ACC112 (cell line): ENCODE results near the gene ANO1.

ENCODE experiments used
- H2AFZ ChIP-seq: fragments of 200-600 bp; sonication (generic); one replicate; pipeline ENCODE4 v1.6.0; 2017; ENCODE audit warnings: antibody characterized with exemption, low read length; ENCODE audit not compliant: unreplicated experiment
- H3K27ac ChIP-seq: fragments of 200-600 bp; sonication (generic); 2 replicates; pipeline ENCODE4 v1.5.1; 2014; ENCODE audit warnings: low read depth, mild to moderate bottlenecking, antibody characterized with exemption, low read length, moderate library complexity
- H3K27me3 ChIP-seq: fragments of 200-600 bp; sonication (generic); 2 replicates; pipeline ENCODE4 v1.6.1; 2014; ENCODE audit warnings: mild to moderate bottlenecking, antibody characterized with exemption, low read length, moderate library complexity, mixed read lengths; ENCODE audit not compliant: insufficient read depth
- H3K36me3 ChIP-seq: fragments of 200-600 bp; sonication (generic); 2 replicates; pipeline ENCODE4 v1.6.1; 2016; ENCODE audit warnings: mild to moderate bottlenecking, antibody characterized with exemption, low read length, moderate library complexity, mixed read lengths; ENCODE audit not compliant: insufficient read depth
- H3K4me1 ChIP-seq: fragments of 200-600 bp; sonication (generic); one replicate; pipeline ENCODE4 v1.6.1; 2016; ENCODE audit warnings: low read length, mixed read lengths; ENCODE audit not compliant: insufficient read depth, unreplicated experiment, control insufficient read depth
- H3K4me3 ChIP-seq: fragments of 200-600 bp; sonication (generic); 2 replicates; pipeline ENCODE4 v1.5.1; 2014; ENCODE audit warnings: mild to moderate bottlenecking, low read depth, low read length
- H3K79me2 ChIP-seq: fragments of 200-600 bp; sonication (generic); one replicate; pipeline ENCODE4 v1.6.0; 2016; ENCODE audit warnings: low read length; ENCODE audit not compliant: control insufficient read depth, unreplicated experiment, insufficient read depth

The ANO1 gene

DNA sequence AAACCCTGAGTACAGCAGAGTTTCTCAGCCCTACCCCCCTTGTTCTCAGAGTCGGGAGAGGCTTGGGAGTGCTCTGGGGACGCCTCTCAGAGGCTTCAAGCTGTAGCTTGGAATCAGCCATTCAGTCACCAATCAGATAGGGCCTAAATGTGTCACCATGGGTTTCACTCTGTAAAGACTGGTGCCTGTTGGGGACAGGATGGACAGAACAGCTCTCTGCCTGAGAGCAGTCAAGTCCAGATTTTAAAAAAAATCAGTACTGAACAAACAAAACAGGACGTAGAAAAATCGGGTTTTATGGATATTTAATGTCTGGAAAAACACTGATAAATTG lies 126.3 kb downstream of the ANO1 start:
- H3K4me3 ChIP-seq: peak overlapping the region; percentile 99
- peak overlapping the region; percentile 96 for H3K27ac ChIP-seq
- H3K36me3 ChIP-seq: peaks cover 17% of the 10 kb centered on the region
- H3K4me1 ChIP-seq: peaks cover 20% of the 10 kb centered on the region
- H3K79me2 ChIP-seq: peaks cover 52% of the 10 kb centered on the region
- H2AFZ ChIP-seq: peak overlapping the region; percentile 88
- H3K27me3 ChIP-seq: no peaks in the 10 kb centered on the region

DNA sequence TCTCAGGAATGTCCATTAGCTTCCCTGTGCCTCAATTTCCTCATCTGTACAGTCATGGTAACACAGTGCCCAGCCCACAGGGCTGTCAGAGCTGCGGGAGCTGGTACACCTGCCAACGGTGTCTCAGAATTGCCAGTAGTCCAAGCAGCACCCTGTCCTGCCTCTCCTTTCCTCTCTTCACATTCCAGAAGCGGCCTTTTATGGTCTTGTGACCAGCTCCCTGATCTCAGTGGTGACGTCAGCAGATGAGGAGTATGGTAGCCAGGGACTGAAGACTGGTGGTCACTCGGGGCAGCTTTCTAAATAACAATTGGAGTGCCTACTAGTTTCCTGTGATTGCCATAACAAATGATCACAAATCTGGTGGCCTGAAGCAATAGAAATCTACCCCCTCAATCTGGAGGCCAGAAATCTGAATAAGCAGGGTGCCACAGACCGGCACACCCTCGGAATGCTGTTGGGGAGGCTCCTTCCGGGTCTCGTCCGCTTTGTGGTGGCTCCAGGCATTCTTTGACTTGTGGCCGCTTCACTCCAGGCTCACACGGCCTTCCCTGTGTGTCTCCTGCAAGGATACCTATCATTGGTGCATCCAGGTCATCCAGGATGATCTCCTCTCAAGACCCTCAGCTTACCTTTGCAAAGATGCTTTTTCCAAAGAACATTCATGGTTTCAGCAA lies 127.1 kb downstream of the ANO1 start:
- H3K4me3 ChIP-seq: peak overlapping the region; percentile 99
- no peak overlapping the region for H2AFZ ChIP-seq
- H3K36me3 ChIP-seq: peaks cover 17% of the 10 kb centered on the region
- peaks cover 21% of the 10 kb centered on the region for H3K4me1 ChIP-seq
- H3K27me3 ChIP-seq: no peaks in the 10 kb centered on the region
- H3K27ac ChIP-seq: peak overlapping the region; percentile 96
- H3K79me2 ChIP-seq: peaks cover 52% of the 10 kb centered on the region

DNA sequence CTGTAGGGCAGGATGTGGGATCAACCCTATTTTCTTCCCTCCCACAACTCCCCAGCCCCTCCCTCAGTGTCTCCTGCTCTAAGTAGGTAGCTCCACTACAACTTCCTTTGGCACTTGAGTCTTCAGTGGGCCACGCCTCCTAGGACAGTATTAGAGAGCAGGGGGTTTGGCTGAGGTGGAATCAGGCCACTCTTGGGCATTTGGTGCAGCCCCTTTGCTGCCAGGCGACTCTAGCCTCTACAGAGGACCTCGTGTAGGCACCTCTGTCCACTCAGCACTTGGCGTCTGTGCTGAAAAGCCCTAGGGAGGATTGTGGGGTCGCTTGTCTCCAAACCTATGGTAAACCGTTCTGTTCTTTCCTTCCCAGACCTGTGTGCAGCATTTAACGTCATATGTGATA lies 127.6 kb downstream of the ANO1 start:
- Histone ChIP-seq H3K27ac (no peak overlapping the region; the same call in 1 of the 2 replicates), H3K4me1 (peaks cover 26% of the 10 kb centered on the region), H2AFZ (no peak overlapping the region), H3K79me2 (peaks cover 52% of the 10 kb centered on the region), H3K4me3 (no peak overlapping the region), H3K36me3 (peaks cover 17% of the 10 kb centered on the region), H3K27me3 (no peaks in the 10 kb centered on the region)

DNA sequence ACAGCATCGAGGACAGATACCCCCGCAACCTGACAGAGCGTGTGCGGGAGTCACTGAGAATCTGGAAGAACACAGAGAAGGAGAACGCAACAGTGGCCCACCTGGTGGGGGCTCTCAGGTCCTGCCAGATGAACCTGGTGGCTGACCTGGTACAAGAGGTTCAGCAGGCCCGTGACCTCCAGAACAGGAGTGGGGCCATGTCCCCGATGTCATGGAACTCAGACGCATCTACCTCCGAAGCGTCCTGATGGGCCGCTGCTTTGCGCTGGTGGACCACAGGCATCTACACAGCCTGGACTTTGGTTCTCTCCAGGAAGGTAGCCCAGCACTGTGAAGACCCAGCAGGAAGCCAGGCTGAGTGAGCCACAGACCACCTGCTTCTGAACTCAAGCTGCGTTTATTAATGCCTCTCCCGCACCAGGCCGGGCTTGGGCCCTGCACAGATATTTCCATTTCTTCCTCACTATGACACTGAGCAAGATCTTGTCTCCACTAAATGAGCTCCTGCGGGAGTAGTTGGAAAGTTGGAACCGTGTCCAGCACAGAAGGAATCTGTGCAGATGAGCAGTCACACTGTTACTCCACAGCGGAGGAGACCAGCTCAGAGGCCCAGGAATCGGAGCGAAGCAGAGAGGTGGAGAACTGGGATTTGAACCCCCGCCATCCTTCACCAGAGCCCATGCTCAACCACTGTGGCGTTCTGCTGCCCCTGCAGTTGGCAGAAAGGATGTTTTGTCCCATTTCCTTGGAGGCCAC lies 128.3 kb downstream of the ANO1 start:
- Histone ChIP-seq H2AFZ (no peak overlapping the region), H3K79me2 (peaks cover 52% of the 10 kb centered on the region), H3K4me1 (peaks cover 26% of the 10 kb centered on the region), H3K27me3 (no peaks in the 10 kb centered on the region), H3K36me3 (peaks cover 17% of the 10 kb centered on the region), H3K27ac (no peak overlapping the region), H3K4me3 (no peak overlapping the region)

DNA sequence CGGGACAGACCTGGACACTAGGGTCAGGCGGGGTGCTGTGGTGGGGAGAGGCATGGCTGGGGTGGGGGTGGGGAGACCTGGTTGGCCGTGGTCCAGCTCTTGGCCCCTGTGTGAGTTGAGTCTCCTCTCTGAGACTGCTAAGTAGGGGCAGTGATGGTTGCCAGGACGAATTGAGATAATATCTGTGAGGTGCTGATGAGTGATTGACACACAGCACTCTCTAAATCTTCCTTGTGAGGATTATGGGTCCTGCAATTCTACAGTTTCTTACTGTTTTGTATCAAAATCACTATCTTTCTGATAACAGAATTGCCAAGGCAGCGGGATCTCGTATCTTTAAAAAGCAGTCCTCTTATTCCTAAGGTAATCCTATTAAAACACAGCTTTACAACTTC lies 128.9 kb downstream of the ANO1 start:
- Histone ChIP-seq H3K4me3 (no peak overlapping the region), H3K4me1 (peaks cover 26% of the 10 kb centered on the region), H3K36me3 (peaks cover 17% of the 10 kb centered on the region), H3K27ac (no peak overlapping the region), H3K27me3 (no peaks in the 10 kb centered on the region), H2AFZ (no peak overlapping the region), H3K79me2 (peaks cover 52% of the 10 kb centered on the region)

DNA sequence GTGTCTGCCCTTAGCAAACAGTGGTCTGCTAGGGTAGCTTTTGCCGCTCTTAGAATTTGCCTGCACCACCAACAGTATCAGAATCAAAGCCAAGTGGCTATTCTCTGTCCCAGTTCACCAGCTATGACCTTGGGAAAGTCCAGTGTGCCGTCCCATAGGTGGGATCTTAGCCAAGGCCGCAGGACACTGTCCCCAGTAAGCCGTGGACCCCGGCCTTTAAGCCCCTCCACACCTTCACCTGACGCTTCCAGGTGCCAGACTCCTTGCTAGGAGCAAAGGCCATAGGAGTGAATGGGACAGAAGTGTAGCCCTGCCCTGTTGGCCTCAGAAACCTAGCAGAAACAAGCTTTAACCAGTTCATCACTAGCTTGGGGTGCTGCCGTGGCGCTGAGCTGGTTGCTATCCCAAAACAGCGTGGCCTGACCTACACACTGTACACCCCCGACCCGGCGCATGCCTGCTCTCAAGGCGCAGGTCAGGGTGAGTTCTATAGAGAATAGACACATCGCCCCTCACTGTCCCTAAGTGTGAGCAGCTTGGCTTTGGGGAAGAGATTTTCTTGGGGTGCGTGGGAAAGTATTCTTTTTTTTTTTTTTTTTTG lies 129.5 kb downstream of the ANO1 start:
- H3K27me3 ChIP-seq: no peaks in the 10 kb centered on the region
- H3K4me3 ChIP-seq: no peak overlapping the region
- no peak overlapping the region for H2AFZ ChIP-seq
- peak overlapping the region; percentile 37; the same call in 1 of the 2 replicates for H3K27ac ChIP-seq
- peaks cover 17% of the 10 kb centered on the region for H3K36me3 ChIP-seq
- H3K79me2 ChIP-seq: peaks cover 52% of the 10 kb centered on the region
- peaks cover 24% of the 10 kb centered on the region for H3K4me1 ChIP-seq

DNA sequence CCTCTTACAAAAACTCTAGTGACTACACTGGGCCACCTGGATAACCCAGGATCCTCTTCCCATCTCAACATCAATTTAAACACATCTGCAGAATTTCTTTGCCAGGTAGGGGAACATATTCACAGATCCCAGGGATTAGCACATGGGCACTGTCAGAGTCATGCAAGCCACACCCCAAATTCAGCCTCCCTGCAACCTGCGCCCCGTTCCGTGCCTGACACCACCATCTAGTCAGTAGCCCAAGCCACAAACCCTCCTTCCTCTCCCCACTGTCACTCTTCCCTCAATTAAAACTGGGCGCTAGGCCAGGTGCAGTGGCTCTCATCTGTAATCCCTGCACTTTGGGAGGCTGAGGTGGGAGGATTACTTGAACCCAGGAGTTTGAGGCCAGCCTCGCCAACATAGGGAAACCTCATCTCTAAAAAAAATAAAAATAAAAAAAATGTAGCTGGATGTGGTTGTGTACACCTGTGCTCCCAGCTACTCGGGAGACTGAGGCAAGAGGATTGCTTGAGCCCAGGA lies 131.3 kb downstream of the ANO1 start:
- Histone ChIP-seq H3K36me3 (peaks cover 17% of the 10 kb centered on the region), H3K4me1 (peaks cover 20% of the 10 kb centered on the region), H3K4me3 (no peak overlapping the region), H2AFZ (no peak overlapping the region), H3K27ac (peak overlapping the region; percentile 93; the same call in 1 of the 2 replicates), H3K79me2 (peaks cover 40% of the 10 kb centered on the region), H3K27me3 (no peaks in the 10 kb centered on the region)

DNA sequence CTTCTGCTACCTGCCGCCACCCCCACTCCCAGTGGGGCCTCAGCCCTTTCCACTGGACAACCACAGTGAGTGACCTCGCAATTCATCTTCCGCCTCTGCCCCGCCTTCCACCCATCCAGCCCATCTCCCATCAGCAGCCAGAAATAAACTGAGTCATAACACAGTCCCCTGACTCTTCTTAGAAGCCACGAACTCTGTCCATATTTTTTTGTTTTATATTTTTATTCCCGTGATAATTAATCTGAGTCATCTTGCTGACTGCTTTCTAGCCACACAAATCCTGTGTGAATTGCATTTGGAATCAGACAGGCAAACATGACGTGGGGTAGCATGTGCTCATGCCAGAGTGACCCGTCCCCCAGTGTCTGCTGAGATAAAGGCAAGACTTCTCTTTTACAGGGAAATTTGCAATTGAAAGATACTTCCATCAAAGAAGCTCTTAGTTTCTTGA lies 132.0 kb downstream of the ANO1 start:
- H3K4me3 ChIP-seq: no peak overlapping the region
- H3K27ac ChIP-seq: peak overlapping the region; percentile 93
- H3K36me3 ChIP-seq: peaks cover 12% of the 10 kb centered on the region
- H3K79me2 ChIP-seq: peaks cover 34% of the 10 kb centered on the region
- H2AFZ ChIP-seq: no peak overlapping the region
- H3K4me1 ChIP-seq: peaks cover 14% of the 10 kb centered on the region
- H3K27me3 ChIP-seq: no peaks in the 10 kb centered on the region

DNA sequence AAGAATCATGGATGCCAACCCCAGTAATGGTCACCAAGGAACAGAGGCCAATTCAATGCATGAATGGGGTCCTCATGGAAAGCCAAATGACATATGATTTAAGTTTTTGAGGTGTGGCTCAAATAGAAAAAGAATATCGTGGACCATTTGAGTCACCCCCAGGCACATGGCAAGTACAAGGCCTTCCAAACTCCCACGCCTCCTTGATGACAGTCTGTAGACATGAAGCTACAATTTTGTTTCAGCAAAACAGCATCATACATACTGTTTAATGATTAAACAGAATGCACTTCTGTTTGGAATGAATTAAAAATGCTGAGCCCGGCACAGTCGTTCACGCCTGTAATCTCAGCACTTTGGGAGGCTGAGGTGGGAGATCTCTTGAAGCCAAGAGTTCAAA lies 132.4 kb downstream of the ANO1 start:
- peaks cover 29% of the 10 kb centered on the region for H3K79me2 ChIP-seq
- H3K4me3 ChIP-seq: no peak overlapping the region
- H2AFZ ChIP-seq: no peak overlapping the region
- H3K36me3 ChIP-seq: peaks cover 11% of the 10 kb centered on the region
- H3K27ac ChIP-seq: peak overlapping the region; percentile 93
- H3K27me3 ChIP-seq: no peaks in the 10 kb centered on the region
- H3K4me1 ChIP-seq: peaks cover 9% of the 10 kb centered on the region

DNA sequence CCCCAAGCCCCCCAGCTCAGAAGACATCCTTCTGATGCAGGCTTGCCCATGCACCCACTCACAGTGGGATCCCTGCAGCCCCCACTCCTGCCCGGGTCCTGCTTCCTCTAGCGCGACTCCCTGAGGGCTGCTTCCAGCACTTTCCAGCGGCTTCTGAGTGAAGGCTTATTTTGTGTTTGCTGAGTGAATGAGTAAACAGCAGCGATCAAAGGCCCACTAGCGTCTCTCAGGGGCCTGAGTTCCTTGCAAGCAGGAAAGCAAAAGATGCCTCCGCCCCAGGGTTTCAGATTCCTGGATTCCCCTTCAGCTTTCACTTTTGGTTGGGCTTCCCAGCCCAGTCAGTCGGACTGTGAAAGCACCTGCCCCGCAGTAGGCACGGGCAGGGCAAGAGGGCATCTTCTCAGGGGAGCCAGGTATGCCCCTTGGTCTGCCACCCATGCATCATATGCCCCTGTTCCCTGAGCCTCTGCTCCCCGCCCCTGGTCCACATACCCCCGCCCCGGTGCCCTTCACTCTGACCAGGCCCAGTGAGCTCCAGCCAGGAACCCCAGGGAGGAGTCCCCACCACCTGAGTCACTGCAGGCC lies 134.2 kb downstream of the ANO1 start:
- Histone ChIP-seq H3K27ac (no peak overlapping the region), H2AFZ (no peak overlapping the region), H3K36me3 (0 out of 2 replicates have a peak, but pooled peaks cover under 1% of the 10 kb centered on the region), H3K4me1 (peaks cover 6% of the 10 kb centered on the region), H3K27me3 (no peaks in the 10 kb centered on the region), H3K79me2 (peaks cover 12% of the 10 kb centered on the region), H3K4me3 (no peak overlapping the region)
